Activated CD4-positive, alpha-beta T cell treated with anti-CD3 and anti-CD28 coated beads, Interleukin-2, amount 50 U/mL, for 16 hours (primary cell): ENCODE data around the gene ITLN1.

Experiments used
- DNase-seq: peaks from one replicate; pipeline ENCODE4 v3.0.0-alpha.2; 2020

ITLN1 gene

GRCh38 chr1:160853754-160854153 lies 31.2 kb downstream of the ITLN1 start:
- DNase-seq = no peak

DNA sequence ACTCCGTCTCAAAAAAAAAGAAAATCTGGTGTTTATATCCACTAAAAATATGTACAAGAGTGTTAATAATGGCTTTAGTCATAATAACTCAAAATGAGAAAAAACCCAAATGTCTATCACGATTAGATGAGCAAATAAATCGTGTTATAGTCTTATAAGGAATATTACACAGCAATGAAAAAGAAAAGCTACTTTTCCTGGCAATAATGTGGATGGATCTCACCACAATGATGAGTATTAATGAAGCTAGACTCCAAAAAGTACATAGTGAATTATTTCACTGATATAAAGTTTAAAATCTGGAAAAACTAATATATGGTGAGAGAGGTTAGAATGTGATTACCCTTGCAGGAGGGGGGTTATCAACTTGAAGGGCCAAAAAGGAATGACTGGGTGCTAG lies 32.0 kb downstream of the ITLN1 start:
- DNase-seq = no peak

- no peak for DNase-seq
Measured at GRCh38 chr1:160850993-160851392, 34.0 kb downstream of the ITLN1 start.

DNA sequence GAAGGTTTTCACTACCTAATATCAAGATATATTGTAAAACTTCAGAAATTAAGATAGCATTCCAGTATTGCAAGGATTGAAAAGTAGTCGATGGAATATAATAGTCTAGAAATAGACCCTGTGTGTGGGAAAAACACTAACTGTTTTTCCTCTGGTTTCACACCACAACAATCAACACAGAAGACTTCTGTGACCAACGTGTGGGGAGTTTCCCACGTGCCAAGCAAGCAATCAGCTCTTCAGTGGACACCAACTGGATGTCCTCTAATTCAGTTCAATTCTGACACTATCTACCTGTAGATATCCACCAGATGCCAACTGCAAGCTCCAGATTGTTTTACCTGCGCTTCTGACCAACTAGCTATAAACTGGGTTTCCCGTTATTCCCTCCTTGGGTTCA lies 34.4 kb downstream of the ITLN1 start:
- DNase-seq = no peak

DNA sequence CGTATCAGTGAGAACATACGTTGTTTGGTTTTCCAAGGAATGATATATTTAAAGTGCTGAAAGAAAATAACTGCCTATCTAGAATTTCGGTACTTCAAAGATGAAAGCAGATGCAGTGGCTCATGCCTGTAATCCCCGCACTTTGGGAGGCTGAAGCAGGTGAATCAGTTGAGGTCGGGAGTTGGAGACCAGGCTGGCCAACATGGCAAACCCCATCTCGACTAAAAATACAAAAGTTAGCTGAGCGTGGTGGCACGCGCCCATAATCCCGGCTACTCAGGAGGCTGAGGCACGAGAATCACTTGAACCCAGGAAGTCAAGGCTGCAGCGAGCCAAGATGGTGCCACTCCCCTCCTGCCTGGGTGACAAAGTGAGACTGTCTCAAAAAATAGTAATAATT lies 38.7 kb downstream of the ITLN1 start:
- no peak for DNase-seq

- no peak for DNase-seq
Measured at GRCh38 chr1:160844447-160845232, 40.3 kb downstream of the ITLN1 start.

DNA sequence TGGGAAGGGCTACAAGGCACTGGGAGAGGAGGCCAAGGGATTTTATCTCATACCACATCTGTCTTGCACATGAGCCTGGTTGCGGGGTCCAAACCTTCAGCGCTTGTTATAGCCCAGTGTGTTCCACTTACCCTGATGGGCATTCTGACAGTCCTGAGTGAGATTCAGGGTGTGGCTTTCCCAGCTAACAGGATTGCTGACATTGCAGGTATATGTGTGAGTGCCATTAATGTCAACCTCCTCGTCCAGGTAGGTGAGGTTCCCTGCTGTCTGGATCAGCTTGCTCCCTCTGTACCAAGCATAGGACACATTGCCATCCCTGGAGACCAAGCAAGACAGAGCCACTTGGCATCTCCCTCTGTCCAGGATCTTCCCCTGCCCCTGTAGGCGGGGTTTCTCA lies 43.9 kb downstream of the ITLN1 start:
- no peak for DNase-seq

DNA sequence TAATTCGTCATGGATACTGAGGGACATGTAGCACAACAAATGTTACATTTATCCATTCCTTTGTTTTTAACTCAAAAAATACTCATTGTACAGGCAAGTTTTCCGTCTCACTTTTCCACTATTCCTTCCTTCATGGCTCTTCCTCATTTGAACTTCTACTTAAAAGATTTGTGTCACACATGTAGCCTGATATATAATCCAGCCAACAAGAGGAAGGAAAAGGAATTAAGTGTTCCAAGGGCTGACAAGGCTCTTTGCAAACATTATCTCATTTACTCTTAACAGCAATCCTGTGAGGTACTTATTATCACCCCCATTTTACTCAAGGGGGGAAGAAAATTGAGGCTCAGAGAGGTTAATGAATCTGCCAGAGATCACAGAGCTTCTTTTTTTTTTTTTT lies 45.2 kb downstream of the ITLN1 start:
- no peak for DNase-seq

DNA sequence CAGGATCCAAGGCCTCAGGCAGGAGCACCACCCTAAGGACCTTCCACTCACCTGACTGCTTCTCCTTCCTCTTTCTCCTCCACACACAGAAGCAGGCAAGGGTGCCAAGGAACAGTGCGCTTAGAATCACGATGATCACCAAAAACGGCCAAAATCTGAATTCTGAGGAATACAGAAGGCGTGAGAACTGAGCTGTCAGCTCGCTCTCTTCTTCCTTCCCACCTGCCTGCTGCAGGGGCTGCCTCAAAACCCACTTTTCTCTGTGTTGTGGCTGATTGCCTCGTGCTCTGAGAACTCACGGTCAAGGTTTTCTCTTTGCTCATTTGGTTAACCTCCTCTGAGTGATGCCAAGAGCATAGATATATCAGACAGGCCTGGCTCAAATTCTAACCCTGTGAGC lies 46.1 kb downstream of the ITLN1 start:
- no peak for DNase-seq

DNA sequence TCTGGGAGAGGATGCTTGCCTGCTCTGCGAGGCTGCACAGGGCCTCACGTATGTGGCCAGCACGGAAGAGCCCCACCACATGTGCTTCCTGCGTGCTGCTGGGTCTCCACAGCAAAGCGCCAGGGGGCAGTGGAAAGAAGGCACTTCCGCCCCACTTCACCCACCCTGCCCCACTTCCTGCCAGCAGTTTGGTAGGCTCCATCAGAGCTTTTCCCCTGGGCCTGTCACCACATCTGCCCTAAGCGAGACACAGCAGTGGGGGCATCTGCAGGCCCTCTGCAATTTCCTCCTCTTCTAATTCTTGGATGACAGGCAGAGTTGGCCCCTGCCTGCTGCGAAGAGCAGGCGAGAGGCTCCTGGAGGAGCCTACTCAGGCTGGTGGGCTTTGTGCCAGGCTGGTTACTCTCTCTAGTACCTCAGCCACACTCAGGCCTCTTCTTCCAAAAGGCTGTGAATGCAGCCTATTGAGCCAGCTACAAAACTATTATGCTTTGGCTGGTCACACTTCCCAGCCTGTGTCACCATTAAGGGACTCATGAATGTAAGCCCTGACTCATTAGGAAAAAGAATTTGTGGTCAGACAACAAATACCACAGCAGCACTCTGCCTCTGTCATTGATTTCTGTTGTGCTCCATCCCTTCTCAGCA lies 47.3 kb downstream of the ITLN1 start:
- peak; percentile 94 for DNase-seq

DNA sequence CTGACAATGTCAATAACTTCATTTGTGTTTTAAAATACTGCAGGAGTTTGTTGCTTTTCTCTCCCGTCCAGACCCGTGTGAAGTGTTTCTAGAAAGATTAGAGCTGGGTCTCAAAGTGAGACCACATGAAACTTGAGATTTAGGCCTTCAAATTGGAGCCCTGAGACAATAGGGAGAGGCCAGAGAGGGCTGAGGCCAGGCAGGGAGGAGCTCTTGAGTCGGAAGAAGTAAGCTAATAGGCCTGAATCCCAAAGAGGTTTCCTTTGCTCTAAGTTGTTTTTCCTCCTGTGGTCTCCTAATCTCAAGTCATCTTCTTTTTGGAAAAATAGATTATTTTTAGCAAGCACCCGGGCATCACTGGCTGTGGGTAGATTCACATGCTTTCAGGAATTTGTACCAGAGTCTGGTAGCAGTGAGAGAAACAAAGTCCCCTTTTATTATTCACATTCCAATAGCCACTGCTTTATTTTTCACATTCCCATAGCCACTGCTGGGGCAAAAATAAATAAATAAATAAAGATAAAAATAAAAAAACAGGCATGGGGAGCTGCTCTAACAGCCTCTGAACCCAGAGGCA lies 47.9 kb downstream of the ITLN1 start:
- DNase-seq = no peak

- DNase-seq = no peak
Measured at GRCh38 chr1:160836561-160836960, 48.4 kb downstream of the ITLN1 start.

DNA sequence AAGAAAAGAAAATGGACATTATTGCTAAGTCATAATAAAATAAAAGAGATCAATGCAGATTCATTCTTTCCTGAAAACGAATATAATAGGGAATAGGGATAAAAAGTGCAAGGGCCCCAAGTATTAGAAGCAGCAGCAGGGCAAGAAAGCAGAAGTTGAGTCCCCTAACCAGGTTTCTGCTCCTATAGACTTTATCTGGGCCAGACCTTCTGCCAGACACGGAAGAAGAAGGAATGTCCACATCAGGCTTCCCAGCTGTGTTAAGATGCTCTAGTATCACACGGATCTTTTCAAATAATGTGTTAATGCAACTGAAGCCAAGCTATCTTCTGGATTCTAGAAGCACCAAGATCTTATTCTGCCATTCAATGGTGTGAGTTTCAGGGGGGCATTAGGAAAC lies 49.2 kb downstream of the ITLN1 start:
- DNase-seq = no peak

GRCh38 chr1:160834945-160835565 lies 49.9 kb downstream of the ITLN1 start:
- DNase-seq = peak; percentile 68

DNA sequence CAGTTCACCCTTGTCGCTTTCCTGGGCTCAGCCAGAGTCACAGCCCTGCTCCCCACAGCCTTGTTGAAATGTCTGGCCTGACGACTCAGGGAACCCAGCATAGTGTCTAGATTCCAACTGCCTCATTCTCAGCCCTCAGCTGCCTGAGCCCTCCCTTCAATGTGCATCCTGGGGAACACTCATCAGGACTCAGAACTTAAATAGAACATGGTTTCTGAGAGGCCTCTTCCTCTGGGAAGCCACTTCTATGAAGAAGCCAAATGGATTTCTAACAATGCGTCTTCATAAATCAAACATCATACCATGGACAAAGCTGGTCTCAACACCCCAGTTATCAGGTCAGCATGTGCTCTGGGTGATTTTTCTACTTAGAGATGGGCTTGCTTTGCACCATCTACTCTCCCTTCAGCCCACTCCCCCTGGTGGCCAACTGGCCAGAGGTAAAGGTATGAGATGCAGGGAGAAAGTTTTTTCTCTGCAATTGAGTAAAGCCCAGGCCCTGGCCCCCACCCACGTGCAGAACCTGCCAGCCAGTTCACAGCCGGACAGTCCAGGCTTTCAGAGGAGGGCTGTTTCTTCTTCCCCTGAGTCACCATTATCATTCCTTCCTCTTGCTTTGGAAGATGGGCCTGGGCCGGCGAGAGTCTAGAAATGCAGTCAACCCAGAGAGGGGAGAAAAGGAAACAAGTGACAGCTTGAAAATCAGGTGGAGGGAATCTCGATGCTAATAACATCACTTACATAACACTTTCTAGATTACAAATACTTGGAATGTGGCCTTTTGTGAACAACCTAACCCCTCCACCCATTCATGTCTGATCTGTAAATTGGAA lies 54.4 kb downstream of the ITLN1 start:
- DNase-seq = peak; percentile 74

GRCh38 chr1:160829766-160830165 lies 55.2 kb downstream of the ITLN1 start:
- DNase-seq = no peak

DNA sequence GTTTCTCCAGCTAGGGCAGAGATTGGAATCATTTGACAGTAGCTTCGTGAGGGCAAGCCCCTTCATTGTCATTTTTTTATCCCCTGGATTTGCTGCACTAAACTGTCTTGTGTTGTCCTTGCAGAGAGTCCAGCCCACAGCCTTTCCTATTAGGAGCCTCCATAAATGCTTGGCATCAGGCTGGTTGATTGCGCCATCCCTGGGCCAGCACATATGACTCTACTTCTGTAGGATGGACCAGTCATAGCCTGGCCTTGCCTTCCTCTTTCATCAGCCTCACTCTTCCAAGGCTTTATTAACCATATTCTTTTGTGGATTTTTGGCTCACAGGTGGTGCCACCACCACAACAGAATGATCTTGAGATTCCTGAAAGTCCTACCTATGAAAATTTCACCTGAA lies 57.6 kb downstream of the ITLN1 start:
- no peak for DNase-seq

GRCh38 chr1:160826546-160826945 lies 58.4 kb downstream of the ITLN1 start:
- DNase-seq = no peak
